Measurements from ENCODE around the gene APEH.

DNA sequence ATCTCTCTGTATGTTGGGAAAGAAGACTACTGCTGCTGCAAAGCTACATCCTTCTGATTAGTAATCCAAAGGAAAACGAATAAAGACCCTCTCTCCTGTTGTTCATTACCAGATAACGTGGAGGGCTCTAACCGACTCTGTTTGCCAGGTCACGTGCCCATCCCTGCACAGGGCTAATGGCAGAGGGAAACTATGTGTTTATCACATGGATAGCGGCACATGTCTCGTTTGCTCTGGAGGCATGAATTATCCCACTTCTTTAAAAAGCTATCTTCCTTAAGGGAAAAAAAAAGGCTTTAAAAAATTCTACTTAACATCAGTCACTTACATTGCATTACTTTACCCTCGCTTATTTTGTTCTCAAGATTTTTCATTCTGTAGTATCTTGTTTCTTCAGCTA, 32.9 kb upstream of the APEH start:
- no peak for TF ChIP-seq EP300 (IDR thresholded peaks at IDR 0.05; ENCODE audit: borderline replicate concordance)
- TF ChIP-seq FOXM1 (IDR thresholded peaks at IDR 0.05; ENCODE audit: borderline replicate concordance, low read depth), result no peak
- TF ChIP-seq, protein P1, sequence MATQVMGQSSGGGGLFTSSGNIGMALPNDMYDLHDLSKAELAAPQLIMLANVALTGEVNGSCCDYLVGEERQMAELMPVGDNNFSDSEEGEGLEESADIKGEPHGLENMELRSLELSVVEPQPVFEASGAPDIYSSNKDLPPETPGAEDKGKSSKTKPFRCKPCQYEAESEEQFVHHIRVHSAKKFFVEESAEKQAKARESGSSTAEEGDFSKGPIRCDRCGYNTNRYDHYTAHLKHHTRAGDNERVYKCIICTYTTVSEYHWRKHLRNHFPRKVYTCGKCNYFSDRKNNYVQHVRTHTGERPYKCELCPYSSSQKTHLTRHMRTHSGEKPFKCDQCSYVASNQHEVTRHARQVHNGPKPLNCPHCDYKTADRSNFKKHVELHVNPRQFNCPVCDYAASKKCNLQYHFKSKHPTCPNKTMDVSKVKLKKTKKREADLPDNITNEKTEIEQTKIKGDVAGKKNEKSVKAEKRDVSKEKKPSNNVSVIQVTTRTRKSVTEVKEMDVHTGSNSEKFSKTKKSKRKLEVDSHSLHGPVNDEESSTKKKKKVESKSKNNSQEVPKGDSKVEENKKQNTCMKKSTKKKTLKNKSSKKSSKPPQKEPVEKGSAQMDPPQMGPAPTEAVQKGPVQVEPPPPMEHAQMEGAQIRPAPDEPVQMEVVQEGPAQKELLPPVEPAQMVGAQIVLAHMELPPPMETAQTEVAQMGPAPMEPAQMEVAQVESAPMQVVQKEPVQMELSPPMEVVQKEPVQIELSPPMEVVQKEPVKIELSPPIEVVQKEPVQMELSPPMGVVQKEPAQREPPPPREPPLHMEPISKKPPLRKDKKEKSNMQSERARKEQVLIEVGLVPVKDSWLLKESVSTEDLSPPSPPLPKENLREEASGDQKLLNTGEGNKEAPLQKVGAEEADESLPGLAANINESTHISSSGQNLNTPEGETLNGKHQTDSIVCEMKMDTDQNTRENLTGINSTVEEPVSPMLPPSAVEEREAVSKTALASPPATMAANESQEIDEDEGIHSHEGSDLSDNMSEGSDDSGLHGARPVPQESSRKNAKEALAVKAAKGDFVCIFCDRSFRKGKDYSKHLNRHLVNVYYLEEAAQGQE (IDR thresholded peaks at IDR 0.05; ENCODE audit: low read depth), result no peak
- no peak for TF ChIP-seq ZBTB7A (IDR thresholded peaks at IDR 0.05; ENCODE audit: low read depth)
- TF ChIP-seq CEBPB (IDR thresholded peaks at IDR 0.05), result no peak
